Tibial nerve (tissue), 4 donors: ENCODE results near the gene CENPX. TPM values are rescaled to one million over a fixed set of nuclear protein-coding genes. Genes with fewer than 3 reads are reported as not detected.

Experiments used
- DNase-seq, 2 donors: peaks; one replicate each; pipeline ENCODE4 v3.0.0-alpha.2; 2019; ENCODE audit warnings: low spot score in 2 of 2
- H3K27ac ChIP-seq, 4 donors: fragments of 200-600 bp; sonication (generic) in 3 of 4; one replicate each; pipeline ENCODE4 v1.5.1; 2017 to 2019; ENCODE audit warnings: mild to moderate bottlenecking in 1 of 4
- H3K27me3 ChIP-seq, 2 donors: fragments of 200-600 bp; sonication (generic) in 1 of 2; one replicate each; pipeline versions ENCODE4 v1.5.1 to v1.6.0; 2017 to 2019
- H3K36me3 ChIP-seq, 3 donors: fragments of 200-600 bp; sonication (generic); one replicate each; pipeline ENCODE4 v1.5.1; 2018 to 2019
- H3K4me1 ChIP-seq, 4 donors: fragments of 200-600 bp; sonication (generic) in 3 of 4; one replicate each; pipeline ENCODE4 v1.5.1; 2017 to 2019
- H3K4me3 ChIP-seq, 4 donors: fragments of 200-600 bp; sonication (generic) in 3 of 4; one replicate each; pipeline ENCODE4 v1.5.1; 2017 to 2019; ENCODE audit warnings: mild to moderate bottlenecking in 1 of 4, moderate library complexity in 1 of 4
- H3K9me3 ChIP-seq, 4 donors: fragments of 200-600 bp; sonication (generic) in 3 of 4; one replicate each; pipeline ENCODE4 v1.5.1; 2017 to 2019
- EP300 ChIP-seq, 2 donors: sonication (generic); formaldehyde crosslinking; IDR thresholded peaks; one replicate each; pipeline ENCODE4 v1.6.1; 2017; ENCODE audit warnings: antibody characterized with exemption in 2 of 2, mild to moderate bottlenecking in 1 of 2
- POLR2A ChIP-seq, 2 donors: fragments of 450-650 bp; IDR thresholded peaks; one replicate each; pipeline ENCODE4 v1.6.1; 2017; ENCODE audit warnings: antibody characterized with exemption in 2 of 2, mild to moderate bottlenecking in 2 of 2, moderate library complexity in 2 of 2
- WGBS, 2 donors: methylation state at CpG; one replicate each; pipeline ENCODE4 v1.1.5; 2018; 5-methylcytosine and 5-hydroxymethylcytosine counted together
- total RNA-seq, 4 donors: library from RNA; depleted of rRNA; stranded (reverse); fragments of >200 nt; gene quantifications; one replicate each; pipeline ENCODE4 v1.1.0, GENCODE V29; 2016
- TF ChIP-seq, protein P1 (sequence below), 5 experiments: fragments of 200-600 bp in 3 of 5; fragments of 450-650 bp in 2 of 5; sonication (generic) in 3 of 5; IDR thresholded peaks; one replicate each; pipeline ENCODE4 v1.5.1; 2016 to 2019; ENCODE audit warnings: antibody characterized with exemption in 5 of 5, mild to moderate bottlenecking in 3 of 5, moderate library complexity in 2 of 5

Gene CENPX
- total RNA-seq, 4 donors from 2014 or later: 69.9 to 143 (median 78.0) TPM

DNA sequence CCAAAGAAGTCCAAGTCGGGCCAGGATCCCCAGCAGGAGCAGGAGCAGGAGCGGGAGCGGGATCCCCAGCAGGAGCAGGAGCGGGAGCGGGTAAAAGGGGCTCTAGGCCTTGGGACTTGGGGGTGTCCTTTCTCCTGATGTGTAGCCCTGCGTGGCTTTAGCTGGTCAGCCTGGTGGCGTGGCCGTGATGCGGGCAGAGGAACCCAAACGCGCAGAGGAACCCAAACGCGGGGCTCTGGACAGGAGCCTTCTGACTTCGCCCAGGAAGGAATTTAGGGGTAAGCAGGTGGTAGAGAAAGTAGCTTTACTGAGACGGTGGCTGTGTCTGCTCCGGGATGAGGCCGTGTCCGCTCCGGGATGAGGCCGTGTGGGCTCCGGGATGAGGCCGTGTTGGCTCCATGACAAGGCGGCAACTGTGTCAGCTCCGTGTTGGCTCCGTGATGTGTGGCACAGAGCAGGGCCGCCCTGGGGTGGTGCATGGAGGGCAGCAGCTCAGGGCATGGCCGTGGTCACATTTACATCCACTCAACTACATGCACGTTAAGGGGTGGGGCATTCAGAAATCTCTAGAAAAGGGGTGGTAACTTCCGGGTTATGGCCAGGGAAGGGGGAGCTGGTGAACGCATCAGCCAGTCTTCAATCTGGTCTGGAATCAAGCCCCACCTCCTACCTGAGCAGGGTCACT is 25.8 kb downstream of the CENPX start:
- Histone ChIP-seq H3K4me3 (no peak overlapping the region), H3K27ac (no peak overlapping the region), H3K27me3 (no peaks in the 10 kb centered on the region), H3K9me3 (no peaks in the 10 kb centered on the region), H3K36me3 (peaks cover 0 to 20% (median 0%) of the 10 kb centered on the region in 3 donors), H3K4me1 (peaks cover 0 to 39% (median 19%) of the 10 kb centered on the region in 4 donors)
- TF ChIP-seq, protein P1, sequence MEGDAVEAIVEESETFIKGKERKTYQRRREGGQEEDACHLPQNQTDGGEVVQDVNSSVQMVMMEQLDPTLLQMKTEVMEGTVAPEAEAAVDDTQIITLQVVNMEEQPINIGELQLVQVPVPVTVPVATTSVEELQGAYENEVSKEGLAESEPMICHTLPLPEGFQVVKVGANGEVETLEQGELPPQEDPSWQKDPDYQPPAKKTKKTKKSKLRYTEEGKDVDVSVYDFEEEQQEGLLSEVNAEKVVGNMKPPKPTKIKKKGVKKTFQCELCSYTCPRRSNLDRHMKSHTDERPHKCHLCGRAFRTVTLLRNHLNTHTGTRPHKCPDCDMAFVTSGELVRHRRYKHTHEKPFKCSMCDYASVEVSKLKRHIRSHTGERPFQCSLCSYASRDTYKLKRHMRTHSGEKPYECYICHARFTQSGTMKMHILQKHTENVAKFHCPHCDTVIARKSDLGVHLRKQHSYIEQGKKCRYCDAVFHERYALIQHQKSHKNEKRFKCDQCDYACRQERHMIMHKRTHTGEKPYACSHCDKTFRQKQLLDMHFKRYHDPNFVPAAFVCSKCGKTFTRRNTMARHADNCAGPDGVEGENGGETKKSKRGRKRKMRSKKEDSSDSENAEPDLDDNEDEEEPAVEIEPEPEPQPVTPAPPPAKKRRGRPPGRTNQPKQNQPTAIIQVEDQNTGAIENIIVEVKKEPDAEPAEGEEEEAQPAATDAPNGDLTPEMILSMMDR (IDR thresholded peaks at IDR 0.05): no peak
- TF ChIP-seq EP300 (IDR thresholded peaks at IDR 0.05) (no peak), POLR2A (IDR thresholded peaks at IDR 0.05) (no peak)
- WGBS, 2 donors: 95 to 96% methylated on average over 30 of the region's 30 CpGs
- no peak for DNase-seq

DNA sequence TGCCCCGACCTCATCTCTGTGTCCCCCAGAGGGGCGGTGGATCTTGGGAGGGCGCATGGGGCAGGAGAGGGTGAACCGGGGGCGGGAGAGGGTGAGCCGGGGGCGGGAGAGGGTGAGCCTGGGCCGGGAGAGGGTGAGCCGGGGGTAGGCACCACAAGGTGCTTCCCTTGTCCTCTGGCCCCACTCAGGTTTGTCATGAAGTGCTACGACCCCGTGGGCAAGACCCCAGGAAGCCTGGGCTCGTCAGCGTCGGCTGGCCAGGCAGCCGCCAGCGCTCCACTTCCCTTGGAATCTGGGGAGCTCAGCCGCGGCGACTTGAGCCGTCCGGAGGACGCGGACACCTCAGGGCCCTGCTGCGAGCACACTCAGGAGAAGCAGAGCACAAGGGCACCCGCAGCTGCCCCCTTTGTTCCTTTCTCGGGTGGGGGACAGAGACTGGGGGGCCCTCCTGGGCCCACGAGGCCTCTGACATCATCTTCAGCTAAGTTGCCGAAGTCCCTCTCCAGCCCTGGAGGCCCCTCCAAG is 26.4 kb downstream of the CENPX start:
- H3K27ac ChIP-seq: no peak overlapping the region
- H3K4me1 ChIP-seq: peaks cover 0 to 45% (median 24%) of the 10 kb centered on the region in 4 donors
- no peaks in the 10 kb centered on the region for H3K9me3 ChIP-seq
- no peaks in the 10 kb centered on the region for H3K27me3 ChIP-seq
- DNase-seq: no peak
- TF ChIP-seq, protein P1 (IDR thresholded peaks at IDR 0.05): no peak
- TF ChIP-seq EP300 (IDR thresholded peaks at IDR 0.05): no peak
- TF ChIP-seq POLR2A (IDR thresholded peaks at IDR 0.05): no peak
- peaks cover 0 to 20% (median 0%) of the 10 kb centered on the region in 3 donors for H3K36me3 ChIP-seq
- 87 to 93% methylated on average over 27 to 28 of the region's 28 CpGs for WGBS, 2 donors
- no peak overlapping the region for H3K4me3 ChIP-seq

DNA sequence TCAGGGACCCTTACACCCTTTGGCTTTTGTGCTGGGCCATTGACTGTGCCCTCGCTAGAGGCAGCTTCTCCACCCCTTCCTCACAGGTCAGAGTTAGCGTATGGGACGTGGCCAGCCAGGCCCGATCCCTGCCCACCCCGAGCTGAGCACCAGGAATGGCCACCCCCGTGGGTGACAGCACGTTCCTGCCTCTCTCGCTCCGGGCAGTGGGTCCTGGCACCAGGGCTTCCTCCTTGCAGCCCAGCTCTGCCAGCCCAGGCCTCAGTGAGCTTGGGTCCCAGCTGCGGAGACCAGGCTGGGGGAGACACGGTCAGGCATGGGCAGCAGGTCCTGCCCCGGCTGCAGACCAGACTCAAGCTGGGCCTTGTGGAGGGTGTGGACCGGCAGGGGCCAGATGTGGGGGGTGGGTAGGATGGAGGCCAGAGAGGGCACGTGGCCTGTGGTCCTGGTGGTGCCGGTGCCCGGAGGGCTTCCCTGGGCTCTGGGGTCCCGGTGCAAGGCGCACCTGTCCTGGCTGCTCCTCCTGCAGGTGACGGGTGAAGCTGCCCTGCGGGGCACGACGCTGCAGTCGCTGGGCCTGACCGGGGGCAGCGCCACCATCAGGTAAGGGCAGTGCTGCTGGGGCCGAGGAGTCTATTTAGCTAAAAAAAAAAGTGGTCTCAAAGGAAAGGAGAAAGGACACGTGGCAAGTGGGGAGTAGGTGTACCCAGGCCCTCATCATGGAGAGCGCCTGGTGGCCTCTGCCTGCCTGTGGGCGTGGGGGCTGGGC is 27.0 kb downstream of the CENPX start:
- Histone ChIP-seq H3K4me1 (peaks cover 0 to 51% (median 27%) of the 10 kb centered on the region in 4 donors), H3K9me3 (no peaks in the 10 kb centered on the region), H3K27ac (peak overlapping the region in 1 of 4 donors; percentile 69), H3K36me3 (peaks cover 0 to 15% (median 0%) of the 10 kb centered on the region in 3 donors), H3K4me3 (no peak overlapping the region), H3K27me3 (no peaks in the 10 kb centered on the region)
- WGBS, 2 donors: 83 to 84% methylated on average over 20 to 28 of the region's 29 CpGs
- TF ChIP-seq, protein P1 (IDR thresholded peaks at IDR 0.05): no peak
- TF ChIP-seq POLR2A (IDR thresholded peaks at IDR 0.05) (no peak), EP300 (IDR thresholded peaks at IDR 0.05) (no peak)
- no peak for DNase-seq

DNA sequence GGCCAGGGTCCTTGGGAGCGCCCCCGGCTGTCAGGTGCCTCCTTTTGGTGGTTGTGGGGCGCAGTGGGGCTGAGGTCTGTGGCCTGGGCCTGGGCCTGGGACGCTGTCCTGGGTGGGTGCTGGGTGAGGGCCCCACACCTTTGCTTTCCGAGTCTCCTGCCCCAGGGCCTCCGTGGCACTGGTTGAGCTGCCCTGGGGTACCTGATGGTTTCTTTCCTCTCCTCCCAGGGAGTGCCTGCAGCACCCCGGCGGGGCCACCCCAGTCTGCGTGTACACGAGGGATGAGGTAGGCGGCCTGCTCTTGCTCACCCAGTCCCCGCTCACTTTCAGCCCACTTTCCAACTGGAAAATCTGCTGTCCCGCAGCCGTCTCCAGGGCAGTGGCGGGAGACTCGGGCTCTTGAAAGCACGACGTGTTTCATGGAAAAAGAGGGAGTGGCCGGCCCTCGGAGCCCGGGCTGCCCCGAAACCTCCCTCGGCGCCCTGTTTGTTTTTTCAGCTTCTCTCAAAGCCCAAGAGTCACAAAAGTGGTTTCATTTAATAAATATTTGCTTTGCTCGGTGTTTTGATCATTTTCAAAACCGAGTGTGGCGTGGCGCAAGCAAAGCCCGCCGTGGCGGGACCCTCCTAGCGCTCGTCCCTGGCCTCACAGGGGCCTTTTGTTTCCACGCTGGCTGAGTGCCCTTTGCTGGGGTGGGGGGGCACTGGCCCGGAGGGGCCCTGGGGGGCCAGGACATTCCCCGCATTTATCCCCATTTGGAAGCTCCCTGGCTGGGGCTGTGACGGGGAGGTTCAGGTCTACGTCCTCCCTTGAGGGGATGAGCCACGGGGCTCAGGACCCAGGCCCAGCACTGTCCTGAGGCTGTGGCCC is 27.9 kb downstream of the CENPX start:
- peak overlapping the region in 1 of 4 donors; percentile 13 for H3K4me3 ChIP-seq
- H3K9me3 ChIP-seq: no peaks in the 10 kb centered on the region
- H3K27me3 ChIP-seq: no peaks in the 10 kb centered on the region
- no peak for TF ChIP-seq EP300 (IDR thresholded peaks at IDR 0.05)
- no peak for TF ChIP-seq POLR2A (IDR thresholded peaks at IDR 0.05)
- TF ChIP-seq, protein P1 (IDR thresholded peaks at IDR 0.05): no peak
- H3K4me1 ChIP-seq: peaks cover 0 to 51% (median 27%) of the 10 kb centered on the region in 4 donors
- H3K36me3 ChIP-seq: peaks cover 0 to 23% (median 0%) of the 10 kb centered on the region in 3 donors
- DNase-seq: no peak
- peak overlapping the region in 1 of 4 donors; percentile 69 for H3K27ac ChIP-seq
- 36 to 45% methylated on average over 33 to 38 of the region's 39 CpGs for WGBS, 2 donors
